B cell (primary cell): ENCODE results near the gene PLEKHM2. TPM values are rescaled to one million over a fixed set of nuclear protein-coding genes. Genes with fewer than 3 reads are reported as not detected.

Experiments
- ATAC-seq: fragments of 200-7000 bp; cut with Tn5 transposase; one replicate; pipeline ENCODE4 v1.10.0; 2021; ENCODE audit warnings: low read depth, mild to moderate bottlenecking, moderate number of reproducible peaks, moderate library complexity
- CTCF ChIA-PET: fragments of 350-600 bp; sonication (Branson Sonifier 250); formaldehyde crosslinking; loops from one replicate; lab custom pipeline; 2021; ENCODE audit warnings: antibody characterized with exemption, inconsistent platforms; lab: Charles Lee
- POLR2A ChIA-PET: fragments of 350-600 bp; sonication (Branson Sonifier 250); formaldehyde crosslinking; loops from one replicate; lab custom pipeline; 2021; ENCODE audit warnings: antibody characterized with exemption; lab: Charles Lee
- DNase-seq: peaks from one replicate; pipeline ENCODE4 v3.0.0; 2013
- H2AFZ ChIP-seq: 2 replicates; pipeline ENCODE4 v1.6.1; 2012; ENCODE audit warnings: mild to moderate bottlenecking, low read depth, low read length; ENCODE audit not compliant: insufficient read depth, poor library complexity, severe bottlenecking
- H3K27ac ChIP-seq, 2 donors: 1 replicate in 1 of 2; 2 replicates in 1 of 2; pipeline ENCODE4 v1.5.1; 2012 to 2013; ENCODE audit warnings: low read length in 2 of 2, mild to moderate bottlenecking in 2 of 2, moderate library complexity in 1 of 2
- H3K27me3 ChIP-seq, 4 experiments: fragments of 200-600 bp in 1 of 4; sonication (generic) in 1 of 4; replicated peaks in 1 of 4; 1 replicate in 2 of 4; 2 replicates in 2 of 4; pipeline versions ENCODE4 v1.6.1 to v1.7.0; 2013 to 2016; ENCODE audit warnings: low read length in 3 of 4, mild to moderate bottlenecking in 2 of 4, mixed read lengths in 1 of 4, moderate library complexity in 1 of 4; ENCODE audit not compliant: insufficient read depth in 4 of 4, control insufficient read depth in 3 of 4; ENCODE audit errors: control extremely low read depth in 1 of 4
- H3K36me3 ChIP-seq, 2 experiments: replicated peaks in 1 of 2; 1 replicate in 1 of 2; 2 replicates in 1 of 2; pipeline versions ENCODE4 v1.6.1 to v1.7.1; 2013; ENCODE audit warnings: low read length in 1 of 2; ENCODE audit not compliant: insufficient read depth in 2 of 2, control insufficient read depth in 1 of 2; ENCODE audit errors: control extremely low read depth in 1 of 2, extremely low read depth in 1 of 2
- H3K4me1 ChIP-seq, 2 donors: fragments of 200-600 bp in 1 of 2; sonication (generic) in 1 of 2; 1 replicate in 1 of 2; 2 replicates in 1 of 2; pipeline versions ENCODE4 v1.5.1 to v1.6.1; 2013 to 2017; ENCODE audit warnings: low read length in 2 of 2; ENCODE audit not compliant: control insufficient read depth in 2 of 2, insufficient read depth in 2 of 2
- H3K4me2 ChIP-seq: replicated peaks from 2 replicates; pipeline ENCODE3; 2012; ENCODE audit warnings: mild to moderate bottlenecking, low read depth, low read length; ENCODE audit not compliant: poor library complexity, severe bottlenecking
- H3K4me3 ChIP-seq, 5 experiments: fragments of 200-600 bp in 1 of 5; sonication (generic) in 1 of 5; 1 replicate in 3 of 5; 2 replicates in 2 of 5; pipeline versions ENCODE4 v1.5.1 to v1.7.0; 2011 to 2016; ENCODE audit warnings: low read length in 4 of 5, mild to moderate bottlenecking in 4 of 5, low read depth in 2 of 5, control low read depth in 1 of 5, moderate library complexity in 1 of 5; ENCODE audit not compliant: insufficient read depth in 1 of 5; ENCODE audit errors: control extremely low read depth in 1 of 5, extremely low read depth in 1 of 5
- H3K79me2 ChIP-seq: fragments of 200-600 bp; sonication (generic); one replicate; pipeline ENCODE4 v1.6.0; 2016; ENCODE audit warnings: low read length; ENCODE audit not compliant: control insufficient read depth, insufficient read depth
- H3K9ac ChIP-seq: fragments of 200-600 bp; sonication (generic); 2 replicates; pipeline ENCODE4 v1.6.1; 2017; ENCODE audit warnings: mild to moderate bottlenecking, low read length, moderate library complexity
- H3K9me3 ChIP-seq, 3 donors: one replicate each; pipeline versions ENCODE4 v1.6.1 to v1.7.1; 2013; ENCODE audit warnings: low read length in 2 of 3; ENCODE audit not compliant: control insufficient read depth in 2 of 3, insufficient read depth in 1 of 3; ENCODE audit errors: control extremely low read depth in 1 of 3
- H4K20me1 ChIP-seq: 2 replicates; pipeline ENCODE4 v1.6.0; 2012; ENCODE audit warnings: mild to moderate bottlenecking, low read length; ENCODE audit not compliant: insufficient read depth, control insufficient read depth, poor library complexity, severe bottlenecking
- H3K27ac Mint-ChIP-seq: one replicate; pipeline ENCODE4 v1.8.0; 2021; ENCODE audit warnings: mixed read lengths
- H3K27me3 Mint-ChIP-seq: one replicate; pipeline ENCODE4 v1.8.0; 2021; ENCODE audit warnings: mixed read lengths
- H3K4me1 Mint-ChIP-seq: one replicate; pipeline ENCODE4 v1.8.0; 2021; ENCODE audit warnings: mixed read lengths
- H3K4me3 Mint-ChIP-seq: one replicate; pipeline ENCODE4 v1.8.0; 2021; ENCODE audit warnings: mixed read lengths
- H3K9me3 Mint-ChIP-seq: one replicate; pipeline ENCODE4 v1.8.0; 2022; ENCODE audit warnings: mixed read lengths; ENCODE audit not compliant: insufficient read depth
- CTCF ChIP-seq: fragments of 200-600 bp; IDR thresholded peaks from one replicate; pipeline ENCODE4 v1.8.0; 2022; ENCODE audit warnings: antibody characterized with exemption, mild to moderate bottlenecking
- EZH2 ChIP-seq: IDR thresholded peaks from 2 replicates; pipeline ENCODE4 v1.6.1; 2012; ENCODE audit warnings: borderline replicate concordance, low read depth, mild to moderate bottlenecking, moderate library complexity, low read length; ENCODE audit not compliant: insufficient read depth, poor library complexity, severe bottlenecking
- WGBS: methylation state at CpG from one replicate; pipeline ENCODE4 v1.1.5; 2013; ENCODE audit warnings: missing lambda C conversion rate; ENCODE audit not compliant: insufficient coverage; 5-methylcytosine and 5-hydroxymethylcytosine counted together
- intact Hi-C: fragments of 100-400 bp; cut with micrococcal nuclease; formaldehyde crosslinking; loops from one replicate; pipeline ENCODE4 v1.10.0; 2022
- polyA plus RNA-seq: library from polyadenylated mRNA; depleted of rRNA; stranded (reverse); fragments of >200 nt; gene quantifications from 2 replicates; pipeline ENCODE4 v1.2.3, GENCODE V29; 2012
- total RNA-seq, 2 donors: library from RNA; stranded (reverse); fragments of 120-200 nt in 1 of 2; gene quantifications; 1 replicate in 1 of 2; 2 replicates in 1 of 2; pipeline versions ENCODE4 v1.2.3 to v1.2.4, GENCODE V29; 2013 to 2022

Gene PLEKHM2
- total and polyA plus RNA-seq, 2 donors (not counting 1 experiment from before 2014, with no cell fraction given) = 99.7 to 120 TPM

- Histone ChIP-seq H3K4me3 (no peak overlapping the region), H3K4me2 (no peak overlapping the region), H3K27me3 (no peaks in the 10 kb centered on the region), H4K20me1 (no peaks in the 10 kb centered on the region), H3K9ac (no peak overlapping the region), H3K4me1 (peaks cover 0 to 3% of the 10 kb centered on the region in 2 donors), H3K9me3 (no peaks in the 10 kb centered on the region), H3K79me2 (no peaks in the 10 kb centered on the region), H3K27ac (no peak overlapping the region), H2AFZ (no peak overlapping the region), H3K36me3 (peaks cover 0 to 48% of the 10 kb centered on the region in 2 experiments)
- H3K4me1 Mint-ChIP-seq = no peaks in the 10 kb centered on the region
- ChIA-PET POLR2A (no interaction called here), CTCF (no interaction called here)
- DNase-seq = no peak
- no peaks in the 10 kb centered on the region for H3K27me3 Mint-ChIP-seq
- H3K27ac Mint-ChIP-seq = no peak overlapping the region
- no peak for TF ChIP-seq CTCF
- TF ChIP-seq EZH2 = no peak
- no peak overlapping the region for H3K4me3 Mint-ChIP-seq
- H3K9me3 Mint-ChIP-seq = no peaks in the 10 kb centered on the region
- no peak for ATAC-seq
- WGBS = 96% methylated on average over 12 of the region's 13 CpGs
- intact Hi-C loops = no loop called here
These were observed 50.2 kb downstream of the PLEKHM2 start for GRCh38 chr1:15734296-15734695.

GRCh38 chr1:15734901-15735300 lies 50.8 kb downstream of the PLEKHM2 start:
- DNase-seq (no peak), ATAC-seq (no peak)
- H3K9me3 Mint-ChIP-seq = no peaks in the 10 kb centered on the region
- Histone ChIP-seq H3K27ac (no peak overlapping the region), H4K20me1 (no peaks in the 10 kb centered on the region), H3K9me3 (no peaks in the 10 kb centered on the region), H2AFZ (no peak overlapping the region), H3K79me2 (no peaks in the 10 kb centered on the region), H3K4me1 (peaks cover 0 to 3% of the 10 kb centered on the region in 2 donors), H3K27me3 (no peaks in the 10 kb centered on the region), H3K36me3 (peaks cover 0 to 43% of the 10 kb centered on the region in 2 experiments), H3K4me2 (no peak overlapping the region), H3K4me3 (no peak overlapping the region), H3K9ac (no peak overlapping the region)
- H3K4me3 Mint-ChIP-seq = no peak overlapping the region
- ChIA-PET POLR2A (no interaction called here), CTCF (no interaction called here)
- H3K27me3 Mint-ChIP-seq = no peaks in the 10 kb centered on the region
- 97% methylated on average over 17 of the region's 17 CpGs for WGBS
- no peak overlapping the region for H3K27ac Mint-ChIP-seq
- no peak for TF ChIP-seq CTCF
- no peak for TF ChIP-seq EZH2
- intact Hi-C loops = no loop called here
- no peaks in the 10 kb centered on the region for H3K4me1 Mint-ChIP-seq
